A549 (cell line): ENCODE data around the gene ANKAR.

Experiments
- CTCF ChIP-seq: fragments of >200 bp; sonication (Bioruptor Twin); formaldehyde crosslinking; IDR thresholded peaks from 3 replicates; pipeline ENCODE4 v1.5.1; 2016
- KDM1A ChIP-seq: fragments of 200-600 bp; sonication (generic); IDR thresholded peaks from 2 replicates; pipeline ENCODE4 v1.6.1; 2016; ENCODE audit warnings: low read depth, mild to moderate bottlenecking
- POLR2A ChIP-seq: IDR thresholded peaks from 2 replicates; pipeline ENCODE4 v1.6.1; 2012; ENCODE audit warnings: mild to moderate bottlenecking, low read length

GRCh38 chr2:189700681-189701080, 26.2 kb downstream of the ANKAR start:
- TF ChIP-seq POLR2A (no peak), CTCF (no peak), KDM1A (no peak)
